Activated CD8-positive, alpha-beta memory T cell treated with anti-CD3 and anti-CD28 coated beads, Interleukin-2, amount 10 ng/mL, durations not matched to agents 7 days and 5 days (primary cell): ENCODE results near the gene HEBP1. TPM values are rescaled to one million over a fixed set of nuclear protein-coding genes. Genes with fewer than 3 reads are reported as not detected.

Experiments
- ATAC-seq: fragments of 150-1000 bp; cut with Tn5 transposase; one replicate; pipeline ENCODE4 v1.10.0; 2021; ENCODE audit warnings: moderate library complexity
- CTCF ChIA-PET: fragments of 350-600 bp; sonication (Branson Sonifier 250); formaldehyde crosslinking; loops from one replicate; lab custom pipeline; 2021; ENCODE audit warnings: antibody characterized with exemption; lab: Charles Lee
- DNase-seq: peaks from one replicate; pipeline ENCODE4 v3.0.0-alpha.2; 2020
- H3K27ac Mint-ChIP-seq: one replicate; pipeline ENCODE4 v1.8.0; 2021; ENCODE audit warnings: mild to moderate bottlenecking, mixed read lengths
- H3K27me3 Mint-ChIP-seq: one replicate; pipeline ENCODE4 v1.8.0; 2021; ENCODE audit warnings: mixed read lengths
- H3K36me3 Mint-ChIP-seq: one replicate; pipeline ENCODE4 v1.8.0; 2021; ENCODE audit warnings: mild to moderate bottlenecking, mixed read lengths
- H3K4me1 Mint-ChIP-seq: one replicate; pipeline ENCODE4 v1.8.0; 2021; ENCODE audit warnings: mixed read lengths
- H3K4me3 Mint-ChIP-seq: one replicate; pipeline ENCODE4 v1.8.0; 2021; ENCODE audit warnings: mild to moderate bottlenecking, moderate library complexity, mixed read lengths
- H3K9me3 Mint-ChIP-seq: one replicate; pipeline ENCODE4 v1.8.0; 2022; ENCODE audit warnings: low read depth, mixed read lengths
- total RNA-seq, 2 experiments: library from RNA; stranded (reverse); gene quantifications; one replicate each; pipeline ENCODE4 v1.2.3, GENCODE V29; 2021

The HEBP1 gene
- total RNA-seq, 2 experiments from 2014 or later = 8.9 to 9.7 TPM

DNA sequence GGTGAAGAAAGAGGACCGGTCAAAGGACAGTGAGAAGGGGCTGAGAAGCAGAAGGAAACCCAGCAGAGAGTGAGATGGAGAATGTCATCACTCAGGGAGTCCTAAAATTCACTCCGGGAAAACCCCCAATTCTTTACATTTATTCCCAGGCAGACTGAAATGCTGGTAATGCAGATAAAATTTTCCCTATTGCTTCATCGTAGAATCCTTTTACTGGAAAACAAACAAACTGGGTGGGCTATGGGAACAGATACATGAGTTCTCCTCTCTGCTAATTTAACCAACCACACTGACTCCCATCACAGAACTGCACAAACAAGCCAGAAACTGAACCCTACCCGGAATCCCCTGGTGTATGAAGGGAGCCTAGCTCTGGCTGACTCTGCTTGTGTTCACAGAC lies 20.9 kb downstream of the HEBP1 start:
- CTCF ChIA-PET = interaction anchor here (2.5 kb wide), 1 partner anchor 63 kb away, joined by 8 read pairs; no protein-coding TSS in a partner anchor
- Mint-ChIP-seq H3K27me3 (no peaks in the 10 kb centered on the region), H3K36me3 (peaks cover 3% of the 10 kb centered on the region), H3K27ac (no peak overlapping the region), H3K4me3 (no peak overlapping the region), H3K9me3 (no peaks in the 10 kb centered on the region), H3K4me1 (no peaks in the 10 kb centered on the region)
- DNase-seq = no peak
- no peak for ATAC-seq

DNA sequence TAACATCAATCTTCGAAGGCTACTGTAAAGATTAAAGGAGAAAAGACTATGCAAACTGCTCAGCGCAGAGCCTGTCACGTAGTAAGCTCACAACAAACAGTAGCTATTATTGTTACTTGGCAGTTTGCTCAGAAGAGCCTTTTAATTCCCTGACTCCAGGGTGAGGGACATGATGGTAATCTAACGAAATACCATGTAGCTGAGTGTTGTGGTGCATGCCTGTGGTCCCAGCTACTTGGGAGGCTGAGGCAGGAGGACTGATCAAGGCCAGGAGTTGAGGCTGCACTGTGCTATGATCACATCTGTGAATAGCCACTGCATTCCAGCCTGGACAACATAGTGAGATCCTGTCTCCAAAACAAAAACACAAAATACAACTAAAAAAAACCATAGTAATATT lies 22.8 kb downstream of the HEBP1 start:
- no peak overlapping the region for H3K27ac Mint-ChIP-seq
- H3K27me3 Mint-ChIP-seq = no peaks in the 10 kb centered on the region
- H3K4me1 Mint-ChIP-seq = no peaks in the 10 kb centered on the region
- CTCF ChIA-PET = interaction anchor here (1.6 to 1.9 kb wide), 2 partner anchors 61 to 235 kb away, joined by 3 to 8 read pairs; no protein-coding TSS in a partner anchor
- no peak for DNase-seq
- H3K36me3 Mint-ChIP-seq = peaks cover 18% of the 10 kb centered on the region
- H3K9me3 Mint-ChIP-seq = peaks cover 9% of the 10 kb centered on the region
- H3K4me3 Mint-ChIP-seq = no peak overlapping the region
- ATAC-seq = no peak

DNA sequence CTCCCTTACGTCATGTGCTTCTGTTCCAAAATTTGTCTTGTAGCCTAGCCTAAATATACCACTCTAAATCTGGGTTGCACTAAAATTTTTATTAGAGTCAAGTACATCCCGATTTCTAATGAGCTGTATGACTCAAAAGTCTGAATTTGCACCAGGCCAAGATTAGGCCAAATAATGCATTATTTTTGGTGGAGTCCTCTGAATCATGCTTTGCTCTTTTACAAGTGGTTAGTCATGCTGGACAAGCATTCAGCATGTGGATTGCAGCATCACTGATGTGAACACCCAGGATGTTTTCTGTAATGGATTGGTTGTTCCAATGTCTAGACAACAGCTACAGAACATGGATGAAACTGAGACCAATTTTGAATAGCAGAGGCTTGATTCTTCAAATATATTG lies 23.7 kb downstream of the HEBP1 start:
- no peak for ATAC-seq
- no peaks in the 10 kb centered on the region for H3K4me1 Mint-ChIP-seq
- no peak overlapping the region for H3K27ac Mint-ChIP-seq
- peaks cover 19% of the 10 kb centered on the region for H3K36me3 Mint-ChIP-seq
- CTCF ChIA-PET = interaction anchor here (0.8 to 1.9 kb wide), 5 partner anchors 10 to 236 kb away, joined by 3 to 8 read pairs (median 3); no protein-coding TSS in a partner anchor
- H3K9me3 Mint-ChIP-seq = peaks cover 9% of the 10 kb centered on the region
- DNase-seq = no peak
- no peaks in the 10 kb centered on the region for H3K27me3 Mint-ChIP-seq
- no peak overlapping the region for H3K4me3 Mint-ChIP-seq

DNA sequence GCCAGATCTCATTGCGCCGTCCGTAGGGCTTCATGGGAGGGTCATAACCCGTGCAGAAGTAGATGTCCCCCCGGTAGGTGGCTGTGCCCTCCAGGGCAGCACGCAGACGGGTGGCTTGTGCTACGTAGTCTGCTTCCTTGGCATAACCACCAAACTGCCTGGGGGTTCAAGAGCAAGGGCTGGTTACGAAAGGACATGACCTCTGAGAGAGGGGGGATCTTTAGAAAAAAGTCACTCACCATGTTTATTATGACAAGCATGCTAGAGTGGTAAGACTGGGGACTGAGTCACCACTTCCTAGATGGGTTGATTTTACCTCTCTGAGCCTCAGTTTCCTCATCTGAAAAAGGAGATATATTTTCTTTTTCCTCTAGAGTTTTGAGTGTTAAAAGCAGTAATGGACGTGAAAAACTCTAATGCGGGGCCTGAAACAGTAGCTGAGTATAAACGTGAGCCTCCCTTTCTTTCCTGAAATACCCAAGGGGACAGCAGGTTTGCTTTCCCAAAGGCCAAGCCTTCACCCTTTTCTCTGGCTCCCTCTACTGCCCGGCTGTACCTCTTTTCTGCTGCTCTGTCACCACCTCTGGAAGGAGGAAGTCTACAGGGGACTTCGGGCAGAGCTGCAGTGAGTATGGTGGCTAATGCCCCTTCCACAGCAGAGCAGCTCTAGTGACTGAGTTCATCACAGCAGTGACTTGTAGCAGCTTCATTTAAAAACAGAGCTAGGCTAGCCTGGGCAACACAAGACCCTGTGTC lies 24.6 kb downstream of the HEBP1 start:
- ATAC-seq = no peak
- CTCF ChIA-PET = interaction anchor here (1.2 to 1.9 kb wide), 3 partner anchors 59 to 139 kb away, joined by 3 to 8 read pairs (median 6); no protein-coding TSS in a partner anchor
- H3K27ac Mint-ChIP-seq = no peak overlapping the region

DNA sequence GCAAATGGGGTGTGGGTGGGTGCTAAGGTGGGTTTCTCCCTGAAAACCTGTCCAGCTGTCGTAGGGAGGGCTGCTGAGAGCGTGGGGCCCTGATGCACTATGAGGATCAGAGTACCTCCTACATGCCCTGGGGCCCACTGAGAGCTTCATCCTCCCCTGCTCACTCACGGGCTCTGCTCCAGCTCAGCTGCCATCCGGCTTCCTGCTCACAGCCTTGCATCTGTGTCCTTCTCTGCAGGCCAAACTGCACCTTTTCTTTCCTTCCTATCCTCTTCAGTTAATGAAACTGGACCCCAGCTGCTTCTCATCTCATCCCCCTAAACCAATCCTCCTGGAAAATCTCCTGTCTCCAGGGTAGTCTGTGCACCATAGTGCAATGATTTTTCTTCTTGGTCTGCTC lies 25.9 kb downstream of the HEBP1 start:
- ATAC-seq = no peak
- CTCF ChIA-PET = interaction anchor here (1.0 kb wide), 1 partner anchor 58 kb away, joined by 4 read pairs; no protein-coding TSS in a partner anchor
- peaks cover 22% of the 10 kb centered on the region for H3K36me3 Mint-ChIP-seq

More for the DNA sequence above, 24.6 kb downstream of the HEBP1 start:
- DNase-seq = no peak
- no peaks in the 10 kb centered on the region for H3K27me3 Mint-ChIP-seq
- peaks cover 22% of the 10 kb centered on the region for H3K36me3 Mint-ChIP-seq
- peaks cover 9% of the 10 kb centered on the region for H3K9me3 Mint-ChIP-seq
- H3K4me3 Mint-ChIP-seq = no peak overlapping the region
- H3K4me1 Mint-ChIP-seq = no peaks in the 10 kb centered on the region

DNA sequence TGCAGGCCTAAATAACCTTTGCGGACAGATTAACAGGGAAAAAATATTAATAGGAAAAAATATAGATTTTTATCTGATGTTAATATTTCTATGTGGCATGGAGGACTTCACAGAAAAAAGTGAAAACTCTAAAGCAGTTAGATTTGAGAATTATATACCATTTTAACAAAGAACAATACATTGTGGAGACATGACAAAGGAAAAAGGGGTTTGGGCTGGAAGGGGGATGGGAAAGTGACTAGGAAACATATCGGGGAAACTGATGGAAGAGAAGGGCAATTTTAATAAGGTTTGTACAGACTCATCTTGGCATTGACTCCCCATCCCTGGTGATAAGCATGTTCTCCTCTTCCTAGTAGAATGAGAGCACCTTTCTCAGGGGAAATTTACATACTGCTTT lies 27.0 kb downstream of the HEBP1 start:
- Mint-ChIP-seq H3K4me1 (no peaks in the 10 kb centered on the region), H3K4me3 (no peak overlapping the region), H3K27ac (no peak overlapping the region), H3K36me3 (peaks cover 24% of the 10 kb centered on the region), H3K27me3 (no peaks in the 10 kb centered on the region), H3K9me3 (peaks cover 9% of the 10 kb centered on the region)
- no peak for DNase-seq
- no peak for ATAC-seq
- CTCF ChIA-PET = no interaction called here

More for the DNA sequence above, 25.9 kb downstream of the HEBP1 start:
- no peaks in the 10 kb centered on the region for H3K4me1 Mint-ChIP-seq
- no peak overlapping the region for H3K4me3 Mint-ChIP-seq
- H3K9me3 Mint-ChIP-seq = peaks cover 9% of the 10 kb centered on the region
- H3K27ac Mint-ChIP-seq = no peak overlapping the region
- no peak for DNase-seq
- H3K27me3 Mint-ChIP-seq = no peaks in the 10 kb centered on the region

DNA sequence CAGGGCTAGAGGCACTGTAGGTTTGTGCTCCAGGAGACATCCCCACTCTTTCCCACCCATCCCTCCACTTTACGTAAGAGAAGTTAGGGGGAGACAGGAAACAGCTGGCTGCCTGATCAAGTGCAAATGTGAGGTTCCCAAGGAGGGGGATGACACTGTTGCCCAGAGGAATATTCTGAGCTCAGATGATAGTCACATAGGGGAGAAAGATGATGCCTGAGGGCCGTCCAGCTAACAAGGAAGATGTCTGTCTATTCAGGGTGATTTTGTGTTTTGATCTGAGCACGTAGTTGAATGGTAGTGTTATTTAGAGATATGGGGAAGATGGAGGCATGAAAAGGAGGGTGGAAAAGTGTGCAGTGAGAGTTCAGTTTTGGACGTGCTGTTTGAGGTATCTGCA lies 34.2 kb downstream of the HEBP1 start:
- peaks cover under 1% of the 10 kb centered on the region for H3K27me3 Mint-ChIP-seq
- DNase-seq (no peak), ATAC-seq (no peak)
- peaks cover 2% of the 10 kb centered on the region for H3K9me3 Mint-ChIP-seq
- H3K27ac Mint-ChIP-seq = no peak overlapping the region
- CTCF ChIA-PET = no interaction called here
- H3K4me1 Mint-ChIP-seq = peaks cover 13% of the 10 kb centered on the region
- peaks cover 6% of the 10 kb centered on the region for H3K36me3 Mint-ChIP-seq
- no peak overlapping the region for H3K4me3 Mint-ChIP-seq

DNA sequence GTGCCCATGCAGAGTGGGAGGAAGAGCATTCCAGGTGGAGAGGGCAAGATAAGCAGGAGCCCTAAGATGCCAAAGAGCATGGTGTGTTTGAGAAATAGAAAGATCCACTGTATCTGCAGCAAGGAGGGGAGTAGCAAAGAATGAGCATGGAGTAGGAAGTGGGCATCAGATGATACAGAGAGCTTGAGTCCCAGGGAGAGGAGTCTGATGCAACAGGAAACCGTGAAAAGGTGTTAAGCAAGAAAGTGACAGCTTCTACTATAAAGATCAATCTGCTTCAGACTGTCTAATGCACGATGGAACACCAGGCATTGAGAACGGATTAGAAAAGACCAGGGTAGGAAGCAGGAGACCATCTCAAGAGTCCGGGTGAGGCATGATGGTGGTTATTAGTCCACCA lies 35.8 kb downstream of the HEBP1 start:
- Mint-ChIP-seq H3K4me3 (no peak overlapping the region), H3K27me3 (peaks cover 4% of the 10 kb centered on the region), H3K9me3 (peaks cover 2% of the 10 kb centered on the region), H3K36me3 (peaks cover 5% of the 10 kb centered on the region), H3K4me1 (peaks cover 13% of the 10 kb centered on the region), H3K27ac (peak overlapping the region; percentile 24)
- CTCF ChIA-PET = interaction anchor here (0.9 to 1.6 kb wide), 2 partner anchors 15 to 18 kb away, joined by 3 read pairs; no protein-coding TSS in a partner anchor
- DNase-seq = no peak
- peak; percentile 49 for ATAC-seq

DNA sequence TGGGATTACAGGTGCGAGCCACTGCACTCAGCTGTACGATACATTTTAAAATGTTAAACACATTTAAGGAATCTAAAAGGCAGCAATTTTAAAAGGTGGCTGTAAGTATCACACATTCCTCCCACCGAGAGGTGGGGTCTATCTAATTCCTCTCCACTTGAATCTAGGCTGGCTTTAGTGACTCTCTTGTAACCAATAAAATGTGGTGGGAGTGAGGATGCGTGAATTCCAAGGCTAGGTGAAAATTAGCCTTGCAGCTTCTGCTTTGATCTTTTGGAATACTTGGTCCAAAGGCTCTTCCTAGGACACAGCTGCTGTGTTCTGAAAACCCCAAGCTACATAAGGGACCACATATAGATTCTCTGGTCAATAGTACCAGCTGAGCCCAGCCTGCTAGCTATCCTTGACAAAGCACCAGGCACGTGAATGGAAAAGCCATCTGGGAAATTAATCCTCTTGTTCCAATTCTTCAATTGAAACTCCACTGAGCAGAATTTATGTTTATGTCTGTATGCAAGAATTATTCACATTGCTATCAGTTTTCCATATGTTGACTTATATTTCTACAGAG lies 39.3 kb downstream of the HEBP1 start:
- Mint-ChIP-seq H3K4me3 (no peak overlapping the region), H3K36me3 (peaks cover 3% of the 10 kb centered on the region), H3K4me1 (peaks cover 13% of the 10 kb centered on the region), H3K9me3 (peaks cover 2% of the 10 kb centered on the region), H3K27ac (no peak overlapping the region), H3K27me3 (peaks cover 4% of the 10 kb centered on the region)
- CTCF ChIA-PET = no interaction called here
- no peak for DNase-seq
- no peak for ATAC-seq

DNA sequence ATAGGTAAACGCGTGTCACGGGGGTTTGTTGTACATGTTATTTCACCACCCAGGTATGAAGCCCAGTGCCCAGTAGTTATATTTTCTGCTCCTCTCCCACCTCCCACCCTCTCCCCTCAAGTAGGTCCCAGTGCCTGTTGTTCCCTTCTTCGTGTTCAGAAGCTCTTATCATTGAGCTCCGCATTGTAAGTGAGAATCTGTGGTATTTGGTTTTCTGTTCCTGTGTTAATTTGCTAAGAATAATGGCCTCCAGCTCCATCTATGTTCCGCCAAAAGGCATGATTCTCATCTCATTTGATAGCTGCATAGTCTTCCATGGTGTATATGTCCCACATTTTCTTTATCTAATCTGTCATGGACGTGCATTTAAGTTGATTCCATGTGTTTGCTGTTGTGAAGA lies 41.2 kb downstream of the HEBP1 start:
- H3K4me1 Mint-ChIP-seq = peaks cover 6% of the 10 kb centered on the region
- peaks cover 3% of the 10 kb centered on the region for H3K36me3 Mint-ChIP-seq
- CTCF ChIA-PET = no interaction called here

DNA sequence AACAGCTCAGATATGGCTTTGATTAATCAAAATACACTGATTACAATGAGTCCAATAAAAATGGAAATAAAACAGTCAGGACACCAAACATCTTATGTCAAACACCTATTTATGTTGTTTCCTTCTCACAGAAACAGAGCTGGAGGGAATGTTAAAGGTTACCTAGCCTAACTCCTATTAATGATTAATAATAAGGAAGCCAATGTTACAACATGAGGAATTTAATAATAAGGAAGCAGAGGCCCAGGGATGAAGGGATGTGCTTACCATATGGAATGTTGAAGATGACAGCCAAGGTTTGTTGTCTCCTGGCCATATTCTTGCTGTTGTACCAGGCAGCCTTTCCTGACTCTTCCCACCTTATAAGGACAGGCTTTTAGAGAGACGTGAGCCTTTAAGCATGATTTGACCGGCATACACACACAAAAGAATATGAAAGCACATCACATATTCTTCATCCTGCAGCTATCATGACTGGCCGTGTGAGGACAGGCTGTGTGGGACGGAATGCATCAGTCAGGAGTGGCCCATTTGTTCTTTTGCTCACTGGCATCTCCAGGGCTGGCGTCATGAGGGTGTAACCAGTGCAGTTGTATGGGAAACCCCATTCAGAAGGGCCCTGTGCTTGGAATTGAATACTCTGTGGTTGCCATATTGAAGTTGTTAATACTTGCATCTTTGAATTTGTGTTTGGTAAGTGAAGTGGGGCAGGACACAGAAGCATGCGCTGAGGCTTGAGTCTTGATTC lies 45.0 kb downstream of the HEBP1 start:
- CTCF ChIA-PET = interaction anchor here (1.2 kb wide), 1 partner anchor 257 kb away, joined by 3 read pairs; no protein-coding TSS in a partner anchor
- no peak overlapping the region for H3K4me3 Mint-ChIP-seq
- no peak overlapping the region for H3K27ac Mint-ChIP-seq
- peaks cover 3% of the 10 kb centered on the region for H3K27me3 Mint-ChIP-seq
- no peaks in the 10 kb centered on the region for H3K36me3 Mint-ChIP-seq
- ATAC-seq (no peak), DNase-seq (no peak)
- H3K9me3 Mint-ChIP-seq = no peaks in the 10 kb centered on the region
- no peaks in the 10 kb centered on the region for H3K4me1 Mint-ChIP-seq

More for the DNA sequence above, 41.2 kb downstream of the HEBP1 start:
- Mint-ChIP-seq H3K27ac (no peak overlapping the region), H3K9me3 (no peaks in the 10 kb centered on the region), H3K4me3 (no peak overlapping the region), H3K27me3 (peaks cover 4% of the 10 kb centered on the region)
- DNase-seq (no peak), ATAC-seq (no peak)

DNA sequence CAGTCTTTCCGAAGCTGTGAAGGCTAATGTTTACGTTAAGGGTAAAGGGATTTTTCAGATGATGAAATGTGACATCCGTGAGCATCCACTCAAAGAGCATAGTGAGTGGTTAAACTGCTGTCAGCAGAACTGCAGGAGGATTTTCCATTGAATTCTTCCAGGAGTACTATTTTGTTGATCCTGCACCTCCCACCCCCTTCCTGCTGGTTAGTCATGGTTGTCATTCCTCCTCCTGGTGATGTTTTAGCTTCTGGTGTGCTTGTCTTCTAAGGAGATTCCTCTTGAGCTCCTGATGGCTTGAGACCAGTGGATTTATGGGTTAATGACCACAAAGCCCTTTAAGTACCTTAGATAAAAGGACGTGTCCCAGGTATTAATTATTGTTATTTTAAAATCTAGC lies 45.7 kb downstream of the HEBP1 start:
- no peaks in the 10 kb centered on the region for H3K4me1 Mint-ChIP-seq
- H3K27me3 Mint-ChIP-seq = peaks cover 7% of the 10 kb centered on the region
- ATAC-seq (no peak), DNase-seq (no peak)
- no peaks in the 10 kb centered on the region for H3K9me3 Mint-ChIP-seq
- CTCF ChIA-PET = interaction anchor here (1.2 kb wide), 1 partner anchor 258 kb away, joined by 3 read pairs; no protein-coding TSS in a partner anchor
- H3K4me3 Mint-ChIP-seq = no peak overlapping the region
- no peak overlapping the region for H3K27ac Mint-ChIP-seq
- no peaks in the 10 kb centered on the region for H3K36me3 Mint-ChIP-seq

DNA sequence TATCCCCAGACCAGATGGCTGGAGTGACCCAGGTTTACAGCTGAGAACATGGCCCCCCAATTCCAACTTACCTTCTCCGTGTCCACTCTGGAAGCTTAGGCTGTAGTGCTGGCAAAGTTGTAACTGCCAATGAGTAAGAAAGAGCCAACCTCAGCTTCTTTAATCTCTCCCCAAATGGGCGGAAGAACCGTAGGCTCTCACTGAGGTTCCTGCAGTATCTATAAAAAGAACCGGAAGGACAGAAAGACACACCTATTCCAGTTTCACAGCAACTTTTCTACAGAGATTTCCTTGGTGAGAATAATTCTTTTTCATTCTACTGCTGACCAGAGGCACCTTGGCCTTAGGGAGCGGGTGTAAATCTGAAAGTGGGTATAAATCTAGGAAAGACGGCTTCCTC lies 48.0 kb downstream of the HEBP1 start, which contains the start of gene GPRC5D:
Gene GPRC5D, minus strand, starts transcription at position 135 of the 400 bp plus-strand sequence. CDS start 1,786 bp downstream, outside the sequence.
- Mint-ChIP-seq H3K27me3 (peaks cover 8% of the 10 kb centered on the region), H3K4me3 (no peak within 1 kb of the TSS), H3K27ac (no peak within 1 kb of the TSS), H3K4me1 (no peaks in the 10 kb centered on the region), H3K9me3 (no peaks in the 10 kb centered on the region), H3K36me3 (no peaks in the 10 kb centered on the region)
- DNase-seq (no peak), ATAC-seq (no peak)
- CTCF ChIA-PET = no interaction called here
